Activated CD8-positive, alpha-beta T cell treated with anti-CD3 and anti-CD28 coated beads for 36 hours (primary cell): Measurements from ENCODE around the gene CXCL8. TPM values are rescaled to one million over a fixed set of nuclear protein-coding genes. Genes with fewer than 3 reads are reported as not detected.

Experiments
- ATAC-seq: fragments of 200-7000 bp; cut with Tn5 transposase; one replicate; pipeline ENCODE4 v1.10.0; 2021; ENCODE audit warnings: mild to moderate bottlenecking, moderate library complexity
- CTCF ChIA-PET: fragments of 350-600 bp; sonication (Branson Sonifier 250); formaldehyde crosslinking; loops from one replicate; lab custom pipeline; 2021; ENCODE audit warnings: antibody characterized with exemption; lab: Charles Lee
- POLR2A ChIA-PET: fragments of 350-600 bp; sonication (Branson Sonifier 250); formaldehyde crosslinking; loops from one replicate; lab custom pipeline; 2021; ENCODE audit warnings: antibody characterized with exemption; lab: Charles Lee
- DNase-seq: peaks from one replicate; pipeline ENCODE4 v3.0.0-alpha.2; 2020
- H3K27ac Mint-ChIP-seq: one replicate; pipeline ENCODE4 v1.8.0; 2021; ENCODE audit warnings: mild to moderate bottlenecking, mixed read lengths
- H3K27me3 Mint-ChIP-seq: one replicate; pipeline ENCODE4 v1.8.0; 2021; ENCODE audit warnings: mixed read lengths
- H3K36me3 Mint-ChIP-seq: one replicate; pipeline ENCODE4 v1.8.0; 2021; ENCODE audit warnings: low read depth, mixed read lengths
- H3K4me1 Mint-ChIP-seq: one replicate; pipeline ENCODE4 v1.8.0; 2021; ENCODE audit warnings: low read depth, mixed read lengths
- H3K4me3 Mint-ChIP-seq: one replicate; pipeline ENCODE4 v1.8.0; 2021; ENCODE audit warnings: mild to moderate bottlenecking, moderate library complexity, mixed read lengths
- H3K9me3 Mint-ChIP-seq: one replicate; pipeline ENCODE4 v1.8.0; 2021; ENCODE audit warnings: mixed read lengths
- intact Hi-C: fragments of 100-400 bp; cut with micrococcal nuclease; formaldehyde crosslinking; loops from one replicate; pipeline ENCODE4 v1.10.0; 2022
- total RNA-seq, 2 experiments: library from RNA; stranded (reverse); gene quantifications; one replicate each; pipeline ENCODE4 v1.2.3, GENCODE V29; 2021
- TF ChIP-seq, protein P1 (sequence below): fragments of 200-600 bp; IDR thresholded peaks from one replicate; pipeline ENCODE4 v1.8.0; 2022; ENCODE audit warnings: antibody characterized with exemption, mild to moderate bottlenecking

The CXCL8 gene
- total RNA-seq, 2 experiments from 2014 or later = 0.18 TPM; not detected in 1

DNA sequence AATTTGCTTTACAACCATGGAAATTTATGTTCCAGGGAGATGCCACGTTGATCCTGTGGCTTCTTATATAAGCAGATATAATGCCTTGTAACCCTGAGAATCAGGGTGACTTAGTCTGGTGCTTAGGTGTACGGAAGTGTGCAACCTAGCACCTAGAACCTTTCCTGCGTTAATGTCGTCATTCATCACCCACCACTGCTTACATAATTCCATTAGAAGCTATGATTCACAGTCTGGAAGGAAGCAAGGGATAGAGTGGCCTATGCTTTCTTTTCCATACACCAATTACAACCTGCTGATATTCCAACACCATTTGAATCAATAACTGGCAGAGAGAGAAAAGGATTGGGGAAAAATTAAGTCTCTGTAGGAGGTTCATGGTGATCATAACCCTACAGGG, 17.3 kb upstream of the CXCL8 start:
- Mint-ChIP-seq H3K36me3 (no peaks in the 10 kb centered on the region), H3K27me3 (no peaks in the 10 kb centered on the region), H3K27ac (no peak overlapping the region), H3K9me3 (no peaks in the 10 kb centered on the region), H3K4me3 (no peak overlapping the region), H3K4me1 (no peaks in the 10 kb centered on the region)
- intact Hi-C loops = no loop called here
- POLR2A ChIA-PET = no interaction called here
- TF ChIP-seq, protein P1, sequence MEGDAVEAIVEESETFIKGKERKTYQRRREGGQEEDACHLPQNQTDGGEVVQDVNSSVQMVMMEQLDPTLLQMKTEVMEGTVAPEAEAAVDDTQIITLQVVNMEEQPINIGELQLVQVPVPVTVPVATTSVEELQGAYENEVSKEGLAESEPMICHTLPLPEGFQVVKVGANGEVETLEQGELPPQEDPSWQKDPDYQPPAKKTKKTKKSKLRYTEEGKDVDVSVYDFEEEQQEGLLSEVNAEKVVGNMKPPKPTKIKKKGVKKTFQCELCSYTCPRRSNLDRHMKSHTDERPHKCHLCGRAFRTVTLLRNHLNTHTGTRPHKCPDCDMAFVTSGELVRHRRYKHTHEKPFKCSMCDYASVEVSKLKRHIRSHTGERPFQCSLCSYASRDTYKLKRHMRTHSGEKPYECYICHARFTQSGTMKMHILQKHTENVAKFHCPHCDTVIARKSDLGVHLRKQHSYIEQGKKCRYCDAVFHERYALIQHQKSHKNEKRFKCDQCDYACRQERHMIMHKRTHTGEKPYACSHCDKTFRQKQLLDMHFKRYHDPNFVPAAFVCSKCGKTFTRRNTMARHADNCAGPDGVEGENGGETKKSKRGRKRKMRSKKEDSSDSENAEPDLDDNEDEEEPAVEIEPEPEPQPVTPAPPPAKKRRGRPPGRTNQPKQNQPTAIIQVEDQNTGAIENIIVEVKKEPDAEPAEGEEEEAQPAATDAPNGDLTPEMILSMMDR = no peak
- ATAC-seq (no peak), DNase-seq (no peak)
- CTCF ChIA-PET = no interaction called here

DNA sequence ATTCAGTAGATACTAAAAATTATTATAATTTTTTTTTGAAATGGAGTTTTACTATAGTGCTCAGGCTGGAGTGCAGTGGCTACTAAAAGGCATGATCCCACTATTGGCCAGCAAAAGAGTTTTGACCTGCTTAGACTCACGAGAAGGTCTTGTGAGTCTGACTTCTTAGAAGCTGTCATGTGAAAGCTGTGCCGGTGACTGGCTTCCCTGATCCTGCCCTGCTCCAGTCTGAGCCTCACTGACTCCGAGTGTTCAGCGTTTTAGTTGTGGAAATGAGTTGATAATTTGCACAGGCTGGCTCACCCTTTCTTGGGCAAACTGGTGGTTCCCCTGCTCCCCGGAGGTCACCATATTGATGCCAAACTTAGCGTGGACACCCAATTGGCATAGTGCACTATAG, 16.4 kb upstream of the CXCL8 start:
- intact Hi-C loops = no loop called here
- POLR2A ChIA-PET = no interaction called here
- H3K36me3 Mint-ChIP-seq = no peaks in the 10 kb centered on the region

DNA sequence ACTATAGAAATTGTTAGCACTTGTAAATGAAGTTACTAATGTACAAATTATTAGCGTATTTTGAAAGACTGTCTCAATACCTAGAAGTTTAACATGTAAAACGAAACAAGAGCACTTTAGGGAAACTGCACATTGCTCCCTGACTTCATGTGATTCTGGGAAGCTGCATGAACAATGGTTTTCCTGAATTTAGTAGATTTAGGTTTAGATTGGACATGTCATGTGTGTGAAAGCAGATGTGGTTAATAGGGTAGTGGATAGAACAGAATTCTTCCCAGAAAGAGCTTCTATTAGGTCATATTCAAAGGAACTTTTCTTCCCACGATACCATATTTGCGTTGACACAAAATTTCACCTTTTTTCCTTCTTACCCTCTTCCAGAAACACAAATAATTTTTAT, 14.9 kb upstream of the CXCL8 start:
- no peaks in the 10 kb centered on the region for H3K4me1 Mint-ChIP-seq
- intact Hi-C loops = no loop called here
- TF ChIP-seq, protein P1 = no peak
- H3K27me3 Mint-ChIP-seq = no peaks in the 10 kb centered on the region
- no peaks in the 10 kb centered on the region for H3K36me3 Mint-ChIP-seq
- ChIA-PET POLR2A (no interaction called here), CTCF (interaction anchor here (0.8 kb wide), 1 partner anchor 20 kb away, joined by 3 read pairs; no protein-coding TSS in a partner anchor)
- H3K9me3 Mint-ChIP-seq = no peaks in the 10 kb centered on the region
- DNase-seq (no peak), ATAC-seq (no peak)
- H3K27ac Mint-ChIP-seq = no peak overlapping the region
- no peak overlapping the region for H3K4me3 Mint-ChIP-seq

More for the DNA sequence above, 16.4 kb upstream of the CXCL8 start:
- Mint-ChIP-seq H3K4me3 (no peak overlapping the region), H3K4me1 (no peaks in the 10 kb centered on the region), H3K9me3 (no peaks in the 10 kb centered on the region), H3K27me3 (no peaks in the 10 kb centered on the region), H3K27ac (no peak overlapping the region)
- CTCF ChIA-PET = no interaction called here
- ATAC-seq (no peak), DNase-seq (no peak)
- TF ChIP-seq, protein P1 = no peak

DNA sequence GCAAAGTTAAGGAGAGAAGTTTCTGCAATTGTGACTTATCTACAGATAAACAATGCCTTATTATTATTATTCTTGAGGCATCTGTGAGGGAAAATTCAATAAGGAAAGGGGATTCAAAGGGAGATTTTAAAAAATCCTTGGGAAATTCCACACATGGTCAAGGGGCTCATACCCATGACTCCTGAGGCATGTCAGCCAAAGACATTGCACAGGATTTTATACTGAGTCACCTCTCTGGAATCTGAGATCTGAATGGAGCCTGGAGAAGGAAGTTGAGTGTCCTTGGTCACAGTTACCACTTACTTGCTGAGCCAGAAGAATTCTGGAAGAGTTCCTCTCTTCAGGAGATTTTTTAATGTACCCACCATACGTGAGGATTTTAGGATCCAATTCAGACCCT, 14.4 kb upstream of the CXCL8 start:
- ATAC-seq = no peak
- H3K27ac Mint-ChIP-seq = no peak overlapping the region
- intact Hi-C loops = no loop called here
- TF ChIP-seq, protein P1 = no peak
- H3K27me3 Mint-ChIP-seq = no peaks in the 10 kb centered on the region
- ChIA-PET CTCF (interaction anchor here (0.8 kb wide), 1 partner anchor 21 kb away, joined by 3 read pairs; no protein-coding TSS in a partner anchor), POLR2A (no interaction called here)
- no peak overlapping the region for H3K4me3 Mint-ChIP-seq
- H3K36me3 Mint-ChIP-seq = no peaks in the 10 kb centered on the region
- no peak for DNase-seq
- H3K9me3 Mint-ChIP-seq = no peaks in the 10 kb centered on the region
- no peaks in the 10 kb centered on the region for H3K4me1 Mint-ChIP-seq

DNA sequence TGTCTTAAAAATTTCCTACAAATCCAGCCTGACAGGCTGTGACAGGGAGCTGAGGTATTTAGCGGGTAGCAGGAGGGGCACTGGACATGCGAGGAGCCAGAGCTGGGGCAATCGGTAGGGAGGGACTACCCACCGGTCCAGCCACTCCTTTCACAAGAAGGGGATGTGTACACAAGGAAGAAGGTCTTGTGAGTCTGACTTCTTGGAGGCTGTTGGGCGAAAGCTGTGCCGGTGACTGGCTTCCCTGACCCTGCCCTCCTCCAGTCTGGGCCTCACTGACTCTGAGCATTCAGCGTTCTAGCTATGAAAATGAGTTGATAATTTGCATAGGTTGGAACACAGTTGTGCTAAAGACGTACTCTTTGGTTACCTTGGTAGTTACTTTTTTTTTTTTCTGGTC, 12.7 kb upstream of the CXCL8 start:
- H3K27ac Mint-ChIP-seq = no peak overlapping the region
- H3K27me3 Mint-ChIP-seq = no peaks in the 10 kb centered on the region
- intact Hi-C loops = no loop called here
- no peak overlapping the region for H3K4me3 Mint-ChIP-seq
- TF ChIP-seq, protein P1 = no peak
- H3K4me1 Mint-ChIP-seq = no peaks in the 10 kb centered on the region
- DNase-seq (no peak), ATAC-seq (no peak)
- H3K9me3 Mint-ChIP-seq = no peaks in the 10 kb centered on the region
- ChIA-PET CTCF (interaction anchor here (1.0 kb wide), 1 partner anchor 407 kb away, joined by 3 read pairs; no protein-coding TSS in a partner anchor), POLR2A (no interaction called here)
- no peaks in the 10 kb centered on the region for H3K36me3 Mint-ChIP-seq
